SU-DHL-6 (cell line): ENCODE data around the gene ZMIZ1.

ENCODE experiments used
- H2AFZ ChIP-seq: fragments of 200-600 bp; sonication (generic); 2 replicates; pipeline ENCODE4 v1.6.1; 2014; ENCODE audit warnings: low read depth, mild to moderate bottlenecking, moderate library complexity, mixed read lengths, antibody characterized with exemption, low read length; ENCODE audit not compliant: severe bottlenecking
- H3F3A ChIP-seq: fragments of 200-600 bp; shearing (Covaris generic); 2 replicates; pipeline ENCODE4 v1.6.0; 2016; ENCODE audit warnings: antibody characterized with exemption, mild to moderate bottlenecking; ENCODE audit not compliant: insufficient read depth
- H3K27ac ChIP-seq: fragments of 200-600 bp; sonication (generic); 2 replicates; pipeline ENCODE4 v1.5.1; 2016; ENCODE audit warnings: low read depth, mild to moderate bottlenecking, low read length, moderate library complexity, mixed read lengths
- H3K27me3 ChIP-seq: fragments of 200-600 bp; sonication (generic), shearing (Covaris generic); 2 replicates; pipeline ENCODE4 v1.6.0; 2014; ENCODE audit warnings: mild to moderate bottlenecking, low read length
- H3K36me3 ChIP-seq: fragments of 200-600 bp; sonication (generic); 2 replicates; pipeline ENCODE4 v1.6.1; 2014; ENCODE audit warnings: mild to moderate bottlenecking, low read length, mixed read lengths
- H3K4me2 ChIP-seq: fragments of 300-600, 200-600 bp; shearing (Covaris generic), sonication (generic); 2 replicates; pipeline ENCODE4 v1.6.0; 2014; ENCODE audit warnings: low read length, low read depth, mild to moderate bottlenecking; ENCODE audit not compliant: poor library complexity, severe bottlenecking
- H3K4me3 ChIP-seq: fragments of 200-600 bp; sonication (generic); 2 replicates; pipeline ENCODE4 v1.5.1; 2014; ENCODE audit warnings: antibody characterized with exemption, low read length, mild to moderate bottlenecking, mixed read lengths; ENCODE audit not compliant: insufficient read depth, poor library complexity, severe bottlenecking
- H3K79me2 ChIP-seq: fragments of 200-600 bp; sonication (generic); 2 replicates; pipeline ENCODE4 v1.6.1; 2014; ENCODE audit warnings: mild to moderate bottlenecking, low read length, moderate library complexity; ENCODE audit not compliant: insufficient read depth
- H3K9ac ChIP-seq: fragments of 200-600 bp; sonication (generic); 2 replicates; pipeline ENCODE4 v1.7.0; 2014; ENCODE audit warnings: mild to moderate bottlenecking, low read length
- H3K9me2 ChIP-seq: fragments of 200-600 bp; sonication (generic); replicated peaks from 2 replicates; pipeline ENCODE4 v1.6.1; 2014; ENCODE audit warnings: low read length; ENCODE audit not compliant: insufficient read depth
- H3K9me3 ChIP-seq: fragments of 200-600 bp; sonication (generic); 2 replicates; pipeline ENCODE4 v1.6.1; 2014; ENCODE audit warnings: low read length, mixed read lengths; ENCODE audit not compliant: insufficient read depth
- H4K20me1 ChIP-seq: fragments of 200-600 bp; sonication (generic); 2 replicates; pipeline ENCODE4 v1.6.1; 2014; ENCODE audit warnings: low read depth, mild to moderate bottlenecking, antibody characterized with exemption, low read length, moderate library complexity, mixed read lengths
- EZH2phosphoT487 ChIP-seq: fragments of 200-600 bp; sonication (generic), shearing (Covaris generic); conservative IDR thresholded peaks from 2 replicates; pipeline ENCODE4 v1.6.1; 2018; ENCODE audit warnings: mild to moderate bottlenecking, antibody characterized with exemption, low read length, moderate library complexity, mixed read lengths
- TF ChIP-seq, protein P1 (sequence below): fragments of 200-600 bp; sonication (generic); IDR thresholded peaks from one replicate; pipeline ENCODE4 v1.5.1; 2017; ENCODE audit warnings: antibody characterized with exemption, mild to moderate bottlenecking, low read length, moderate library complexity; ENCODE audit not compliant: insufficient read depth, poor library complexity, severe bottlenecking

Gene ZMIZ1

GRCh38 chr10:79155301-79156081 lies 86.7 kb downstream of the ZMIZ1 start:
- Histone ChIP-seq H3K36me3 (no peaks in the 10 kb centered on the region), H3K27me3 (no peaks in the 10 kb centered on the region), H4K20me1 (no peaks in the 10 kb centered on the region), H3F3A (no peaks in the 10 kb centered on the region), H3K9me2 (no peaks in the 10 kb centered on the region), H2AFZ (no peak overlapping the region), H3K9ac (no peak overlapping the region), H3K4me2 (no peak overlapping the region), H3K9me3 (no peaks in the 10 kb centered on the region), H3K79me2 (no peaks in the 10 kb centered on the region), H3K27ac (no peak overlapping the region), H3K4me3 (no peak overlapping the region)
- TF ChIP-seq EZH2phosphoT487 = no peak
- TF ChIP-seq, protein P1, sequence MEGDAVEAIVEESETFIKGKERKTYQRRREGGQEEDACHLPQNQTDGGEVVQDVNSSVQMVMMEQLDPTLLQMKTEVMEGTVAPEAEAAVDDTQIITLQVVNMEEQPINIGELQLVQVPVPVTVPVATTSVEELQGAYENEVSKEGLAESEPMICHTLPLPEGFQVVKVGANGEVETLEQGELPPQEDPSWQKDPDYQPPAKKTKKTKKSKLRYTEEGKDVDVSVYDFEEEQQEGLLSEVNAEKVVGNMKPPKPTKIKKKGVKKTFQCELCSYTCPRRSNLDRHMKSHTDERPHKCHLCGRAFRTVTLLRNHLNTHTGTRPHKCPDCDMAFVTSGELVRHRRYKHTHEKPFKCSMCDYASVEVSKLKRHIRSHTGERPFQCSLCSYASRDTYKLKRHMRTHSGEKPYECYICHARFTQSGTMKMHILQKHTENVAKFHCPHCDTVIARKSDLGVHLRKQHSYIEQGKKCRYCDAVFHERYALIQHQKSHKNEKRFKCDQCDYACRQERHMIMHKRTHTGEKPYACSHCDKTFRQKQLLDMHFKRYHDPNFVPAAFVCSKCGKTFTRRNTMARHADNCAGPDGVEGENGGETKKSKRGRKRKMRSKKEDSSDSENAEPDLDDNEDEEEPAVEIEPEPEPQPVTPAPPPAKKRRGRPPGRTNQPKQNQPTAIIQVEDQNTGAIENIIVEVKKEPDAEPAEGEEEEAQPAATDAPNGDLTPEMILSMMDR = no peak

DNA sequence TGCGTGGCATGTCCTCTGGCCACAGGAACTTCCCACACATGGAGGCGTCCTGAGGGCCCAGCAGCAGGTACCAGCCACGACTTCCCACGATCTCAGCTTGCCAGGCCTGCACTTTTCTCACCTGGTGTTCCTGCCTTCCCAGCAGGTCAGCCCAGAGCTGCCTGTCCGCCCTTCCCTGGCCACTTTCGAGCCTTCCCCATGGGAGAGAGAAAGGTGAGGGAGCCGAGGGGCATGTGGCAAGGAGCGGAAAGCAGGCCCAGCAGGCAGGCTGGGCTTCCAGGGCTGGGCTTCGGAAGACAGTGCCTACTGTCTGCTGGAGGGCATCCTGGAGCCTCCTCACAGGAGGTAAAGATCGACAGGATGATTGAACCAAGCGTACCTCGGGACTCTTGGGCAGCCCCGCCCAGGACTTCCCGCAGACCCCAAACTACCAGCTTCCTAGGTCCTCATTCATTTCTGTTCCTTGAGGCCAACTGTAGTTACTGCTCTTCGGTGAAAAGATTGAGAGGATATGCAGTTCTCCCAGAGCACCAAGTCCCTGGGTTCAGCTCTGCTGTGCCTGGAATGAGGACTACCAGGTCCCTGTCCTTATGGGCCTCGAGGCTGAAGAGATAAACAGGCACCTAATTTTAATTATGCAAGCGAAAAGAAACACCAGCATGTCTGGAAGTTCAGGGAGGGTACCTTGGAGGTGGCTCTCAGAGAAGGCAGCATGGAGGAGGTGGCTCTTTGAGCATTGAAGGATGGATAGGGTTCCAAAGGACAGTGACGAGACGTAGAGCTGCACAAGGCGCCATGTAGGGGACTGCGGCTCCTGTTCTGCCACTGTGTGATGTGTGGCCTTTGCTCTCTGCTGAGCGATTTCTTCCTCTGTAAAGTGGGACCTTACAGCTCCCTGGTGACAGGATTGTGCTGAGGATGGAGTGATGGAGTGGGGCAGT lies 87.8 kb downstream of the ZMIZ1 start:
- Histone ChIP-seq H3K9ac (no peak overlapping the region), H3K4me2 (no peak overlapping the region), H4K20me1 (no peaks in the 10 kb centered on the region), H3K9me3 (no peaks in the 10 kb centered on the region), H3K36me3 (no peaks in the 10 kb centered on the region), H3K27me3 (no peaks in the 10 kb centered on the region), H3F3A (no peaks in the 10 kb centered on the region), H3K79me2 (no peaks in the 10 kb centered on the region), H3K4me3 (no peak overlapping the region), H3K27ac (no peak overlapping the region), H3K9me2 (no peaks in the 10 kb centered on the region), H2AFZ (no peak overlapping the region)
- TF ChIP-seq, protein P1 = no peak
- no peak for TF ChIP-seq EZH2phosphoT487

DNA sequence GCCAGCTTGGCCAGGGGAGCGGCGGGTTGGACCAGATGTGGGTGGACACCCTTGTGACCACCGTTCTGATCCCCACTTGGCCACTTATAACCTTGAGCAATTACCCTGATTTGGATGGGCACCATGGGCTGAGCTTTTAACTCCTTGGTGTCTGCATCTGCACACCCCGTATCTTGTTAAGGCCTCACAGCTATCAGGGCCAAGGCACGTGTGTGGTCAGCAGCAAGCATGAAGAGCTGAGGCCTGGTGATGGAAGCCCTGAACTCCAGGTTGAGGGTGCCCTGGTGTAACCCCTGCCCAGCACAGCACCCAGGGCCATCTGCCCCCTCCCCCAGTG lies 89.2 kb downstream of the ZMIZ1 start:
- Histone ChIP-seq H3K9me3 (no peaks in the 10 kb centered on the region), H2AFZ (no peak overlapping the region), H3F3A (no peaks in the 10 kb centered on the region), H4K20me1 (no peaks in the 10 kb centered on the region), H3K79me2 (no peaks in the 10 kb centered on the region), H3K9me2 (no peaks in the 10 kb centered on the region), H3K4me2 (no peak overlapping the region), H3K4me3 (no peak overlapping the region), H3K27ac (no peak overlapping the region), H3K36me3 (no peaks in the 10 kb centered on the region), H3K27me3 (no peaks in the 10 kb centered on the region), H3K9ac (no peak overlapping the region)
- TF ChIP-seq, protein P1 = no peak
- no peak for TF ChIP-seq EZH2phosphoT487
